Right cardiac atrium (tissue), 5 donors: ENCODE data around the gene CDC7. TPM values are rescaled to one million over a fixed set of nuclear protein-coding genes. Genes with fewer than 3 reads are reported as not detected.
"Not testable (repeated sequence)": the region's sequence is repeated elsewhere in the genome, so short reads cannot be mapped to it uniquely, and the experiment has no call there.

Experiments used
- ATAC-seq, 2 donors: fragments of 200-7000 bp; cut with Tn5 transposase; one replicate each; pipeline versions ENCODE4 v1.8.0 to v1.9.1; 2020; ENCODE audit warnings: moderate library complexity in 2 of 2, mild to moderate bottlenecking in 1 of 2
- DNase-seq, 3 donors: peaks; one replicate each; pipeline ENCODE4 v3.0.0-alpha.2; 2020
- H3K27ac ChIP-seq: one replicate; pipeline ENCODE4 v1.5.1; 2013; ENCODE audit warnings: mild to moderate bottlenecking, low read length, control low read depth, moderate library complexity
- H3K27me3 ChIP-seq: one replicate; pipeline ENCODE4 v1.6.1; 2013; ENCODE audit not compliant: control insufficient read depth, insufficient read depth
- H3K4me1 ChIP-seq: one replicate; pipeline ENCODE4 v1.6.1; 2013; ENCODE audit warnings: low read length; ENCODE audit not compliant: control insufficient read depth, insufficient read depth
- H3K4me3 ChIP-seq: one replicate; pipeline ENCODE4 v1.5.1; 2013; ENCODE audit warnings: low read length, control low read depth
- H3K9me3 ChIP-seq: one replicate; pipeline ENCODE4 v1.6.1; 2013; ENCODE audit warnings: low read length; ENCODE audit not compliant: control insufficient read depth
- WGBS: extraction: QIAGEN DNeasy Blood & Tissue Kit; methylation state at CpG from one replicate; pipeline ENCODE4 v1.1.7; 2013; 5-methylcytosine and 5-hydroxymethylcytosine counted together
- intact Hi-C, 4 donors: fragments of 100-400 bp; cut with DNase I; formaldehyde crosslinking; loops; one replicate each; pipeline versions ENCODE4 v1.11.0 to v1.14.0; 2022 to 2023
- polyA plus RNA-seq: library from polyadenylated mRNA; stranded (reverse); fragments of 200-250 nt; gene quantifications from one replicate; pipeline ENCODE4 v1.2.3, GENCODE V29; 2013
- total RNA-seq, 4 donors: library from RNA; stranded (reverse); fragmentation: NEBNext Ultra II Directional; extraction: Animal tissue kit (Norgen Biotek cat#: 25700); gene quantifications; one replicate each; pipeline ENCODE4 v1.2.1, GENCODE V29; 2021
- donor health status: healthy with polysubstance abuse.
- donor health status: DM: no; HTN: yes; CAD: no.
- donor health status: DM: no; HTN: no; CAD: no.
- donor health status: DM: no; HTN: yes; CAD: no; lungs with severe emphysema.
- donor health status: DM: yes; HTN: yes; CAD: no.

The CDC7 gene
- total and polyA plus RNA-seq, 5 donors = 0.50 to 2.0 (median 1.6) TPM

- DNase-seq (no peak), ATAC-seq (no peak)
- 93% methylated on average over 1 of the region's 1 CpG for WGBS
- no peaks in the 10 kb centered on the region for H3K9me3 ChIP-seq
- H3K4me3 ChIP-seq = no peak overlapping the region
- H3K27me3 ChIP-seq = no peaks in the 10 kb centered on the region
- intact Hi-C loops = loop anchor here in 3 of 4 donors (2.0 to 5.0 kb wide), 3 partner anchors 416 to 418 kb away; no protein-coding TSS in a partner anchor
- no peak overlapping the region for H3K27ac ChIP-seq
- no peaks in the 10 kb centered on the region for H3K4me1 ChIP-seq
Observed at GRCh38 chr1:91510754-91511153, 10.1 kb downstream of the CDC7 start.

DNA sequence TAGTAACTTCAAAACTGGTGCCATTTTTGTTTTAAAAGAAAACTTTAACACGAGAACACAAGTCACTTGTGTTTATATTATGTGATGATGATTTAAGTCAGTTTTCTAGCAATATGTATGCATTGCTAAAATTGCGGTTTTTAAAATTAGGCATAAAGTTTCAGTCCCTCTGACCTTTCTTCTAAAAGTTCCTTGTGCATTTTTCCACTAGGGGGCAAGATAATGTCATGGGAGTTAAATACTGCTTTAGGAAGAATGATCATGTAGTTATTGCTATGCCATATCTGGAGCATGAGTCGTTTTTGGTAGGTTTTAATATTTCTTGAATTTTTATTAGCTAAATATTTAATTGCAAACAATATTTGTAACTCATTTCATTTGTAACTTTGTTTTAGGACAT lies 10.7 kb downstream of the CDC7 start:
- H3K27me3 ChIP-seq = no peaks in the 10 kb centered on the region
- no peak overlapping the region for H3K27ac ChIP-seq
- no peak for ATAC-seq
- no peaks in the 10 kb centered on the region for H3K4me1 ChIP-seq
- no peak overlapping the region for H3K4me3 ChIP-seq
- no peaks in the 10 kb centered on the region for H3K9me3 ChIP-seq
- DNase-seq = no peak
- 37% methylated on average over 3 of the region's 3 CpGs for WGBS
- intact Hi-C loops = loop anchor here in 3 of 4 donors (2.0 to 5.0 kb wide), 3 partner anchors 415 to 417 kb away; no protein-coding TSS in a partner anchor

- H3K4me1 ChIP-seq = no peaks in the 10 kb centered on the region
- ATAC-seq = no peak
Observed at GRCh38 chr1:91513160-91513559, 12.5 kb downstream of the CDC7 start.

DNA sequence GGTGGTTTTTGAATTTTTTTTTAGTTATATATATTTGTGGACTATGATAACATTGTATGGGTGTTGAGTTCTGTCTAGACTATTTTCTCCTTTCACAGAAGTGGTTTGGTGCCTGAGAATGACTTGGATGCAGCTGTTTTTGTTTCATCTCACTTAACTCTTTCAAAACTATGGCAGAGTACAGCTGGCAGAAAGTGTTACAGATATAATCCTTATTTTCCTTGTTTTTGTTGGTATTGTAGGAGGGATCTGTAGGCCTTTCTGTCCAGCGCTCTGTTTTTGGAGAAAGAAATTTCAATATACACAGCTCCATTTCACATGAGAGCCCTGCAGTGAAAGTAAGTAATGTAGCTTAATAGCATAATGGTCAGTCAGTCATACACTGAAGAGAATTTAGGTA lies 13.1 kb downstream of the CDC7 start:
- Histone ChIP-seq H3K4me3 (no peak overlapping the region), H3K27me3 (no peaks in the 10 kb centered on the region), H3K27ac (no peak overlapping the region)

More at GRCh38 chr1:91513160-91513559, 12.5 kb downstream of the CDC7 start:
- no peak overlapping the region for H3K4me3 ChIP-seq
- H3K27ac ChIP-seq = no peak overlapping the region
- DNase-seq = no peak
- WGBS = 23% methylated on average over 2 of the region's 2 CpGs
- no peaks in the 10 kb centered on the region for H3K27me3 ChIP-seq
- H3K9me3 ChIP-seq = no peaks in the 10 kb centered on the region
- intact Hi-C loops = loop anchor here in 2 of 4 donors (2.0 to 5.0 kb wide), 2 partner anchors 414 kb away; no protein-coding TSS in a partner anchor

GRCh38 chr1:91515994-91516393 lies 15.3 kb downstream of the CDC7 start:
- H3K9me3 ChIP-seq = no peaks in the 10 kb centered on the region
- intact Hi-C loops = no loop called here
- 97% methylated on average over 3 of the region's 3 CpGs for WGBS
- DNase-seq (no peak), ATAC-seq (no peak)
- no peak overlapping the region for H3K27ac ChIP-seq
- no peaks in the 10 kb centered on the region for H3K4me1 ChIP-seq
- no peak overlapping the region for H3K4me3 ChIP-seq
- H3K27me3 ChIP-seq = no peaks in the 10 kb centered on the region

More for the DNA sequence above, 13.1 kb downstream of the CDC7 start:
- Histone ChIP-seq H3K9me3 (no peaks in the 10 kb centered on the region), H3K4me1 (no peaks in the 10 kb centered on the region)
- DNase-seq (no peak), ATAC-seq (no peak)
- 87% methylated on average over 1 of the region's 1 CpG for WGBS
- intact Hi-C loops = loop anchor here in 2 of 4 donors (2.0 to 5.0 kb wide), 2 partner anchors 413 to 414 kb away; no protein-coding TSS in a partner anchor

DNA sequence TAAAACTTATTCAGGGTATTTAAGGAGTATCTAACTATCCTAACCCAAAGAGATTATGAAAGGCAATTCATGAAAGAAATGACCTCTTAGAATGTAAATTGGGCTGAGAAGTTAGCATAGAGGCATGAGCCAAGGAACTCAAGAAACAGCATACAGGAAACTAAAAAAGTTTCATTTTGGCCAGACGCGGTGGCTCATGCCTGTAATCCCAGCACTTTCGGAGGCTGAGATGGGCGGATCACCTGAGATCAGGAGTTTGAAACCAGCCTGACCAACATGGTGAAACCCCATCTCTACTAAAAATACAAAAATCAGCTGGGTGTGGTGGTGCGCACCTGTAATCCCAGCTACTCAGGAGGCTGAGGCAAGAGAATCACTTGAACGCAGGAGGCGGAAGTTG lies 16.0 kb downstream of the CDC7 start:
- DNase-seq, intact Hi-C loops, H3K4me1 ChIP-seq, H3K9me3 ChIP-seq, H3K27me3 ChIP-seq, H3K27ac ChIP-seq, H3K4me3 ChIP-seq, ATAC-seq: not testable (repeated sequence)
- WGBS = 93% methylated on average over 7 of the region's 7 CpGs

DNA sequence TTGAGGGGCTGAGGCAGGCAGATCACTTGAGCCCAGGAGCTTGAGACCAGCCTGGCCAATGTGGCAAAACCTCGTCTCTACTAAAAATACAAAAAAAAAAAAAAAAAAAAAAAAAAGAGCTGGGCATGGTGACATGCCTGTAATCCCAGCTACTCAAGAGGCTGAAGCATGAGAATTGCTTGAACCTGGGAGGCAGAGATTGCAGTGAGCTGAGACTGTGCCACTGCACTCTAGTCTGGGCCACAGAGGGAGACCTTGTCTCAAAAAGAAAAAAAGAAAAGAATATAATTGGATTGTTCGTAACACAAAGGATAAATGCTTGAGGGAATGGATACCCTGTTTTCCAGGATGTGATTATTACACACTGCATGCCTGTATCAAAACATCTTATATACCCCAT lies 18.5 kb downstream of the CDC7 start:
- intact Hi-C loops, H3K4me1 ChIP-seq, ATAC-seq, DNase-seq, H3K9me3 ChIP-seq, H3K27ac ChIP-seq, H3K27me3 ChIP-seq, H3K4me3 ChIP-seq: not testable (repeated sequence)
- 34% methylated on average over 2 of the region's 2 CpGs for WGBS

DNA sequence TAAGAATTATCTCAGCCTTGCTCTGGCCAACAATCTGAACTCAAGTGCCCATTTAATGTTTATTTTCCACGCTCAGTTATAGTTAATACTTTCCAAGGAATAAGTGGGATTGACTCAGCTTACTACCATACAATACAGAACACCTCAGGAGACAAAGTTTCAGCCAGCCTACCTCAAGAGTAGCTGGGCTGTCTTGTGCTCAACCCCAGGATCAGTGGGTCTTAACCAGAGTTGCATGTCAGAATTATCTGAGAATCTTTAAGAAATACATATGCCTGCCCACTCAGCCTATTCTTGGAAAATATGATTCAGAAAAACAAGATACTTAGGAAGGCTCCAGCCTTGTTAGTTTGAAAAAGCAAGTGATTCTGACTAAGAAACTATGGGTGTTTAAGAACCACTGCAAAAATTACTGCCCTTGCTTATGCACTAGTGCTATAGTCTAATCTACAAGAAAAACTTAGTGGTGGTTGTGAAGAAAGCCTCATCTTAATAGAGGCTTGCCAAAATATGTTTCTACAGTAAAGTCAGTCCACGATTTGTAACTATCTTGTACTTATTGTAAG lies 20.4 kb downstream of the CDC7 start:
- H3K9me3 ChIP-seq = no peaks in the 10 kb centered on the region
- DNase-seq = no peak
- no peaks in the 10 kb centered on the region for H3K4me1 ChIP-seq
- H3K27me3 ChIP-seq = no peaks in the 10 kb centered on the region
- H3K4me3 ChIP-seq = no peak overlapping the region
- ATAC-seq = no peak
- intact Hi-C loops = loop anchor here in 1 of 4 donors (10.0 kb wide), 1 partner anchor 174 kb away; no protein-coding TSS in a partner anchor
- no peak overlapping the region for H3K27ac ChIP-seq
- WGBS = 80% methylated on average over 2 of the region's 2 CpGs

DNA sequence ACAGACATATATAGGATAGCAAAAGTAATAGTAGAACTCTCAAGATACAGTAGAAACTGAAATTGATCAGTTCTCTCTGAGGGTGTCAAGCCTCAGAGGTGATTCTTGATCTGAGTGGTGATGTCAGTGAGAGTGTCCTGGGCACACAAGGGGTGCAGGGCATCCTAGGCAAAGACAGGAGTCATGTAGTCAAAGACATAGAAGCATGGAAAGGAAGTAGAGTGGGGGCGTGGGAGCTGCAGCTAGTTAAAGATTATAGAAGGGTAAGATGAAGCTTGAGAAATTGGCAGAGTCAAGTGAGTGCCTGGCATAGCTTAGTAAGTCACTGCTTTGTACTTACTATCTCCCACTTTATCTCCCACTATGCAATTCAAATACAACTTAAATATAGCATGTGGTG lies 22.8 kb downstream of the CDC7 start:
- DNase-seq = no peak
- ATAC-seq = peak in 1 of 2 donors; percentile 22
- 60% methylated on average over 1 of the region's 1 CpG for WGBS
- H3K27me3 ChIP-seq = no peaks in the 10 kb centered on the region
- H3K9me3 ChIP-seq = no peaks in the 10 kb centered on the region
- intact Hi-C loops = loop anchor here in 1 of 4 donors (10.0 kb wide), 1 partner anchor 171 kb away; no protein-coding TSS in a partner anchor
- H3K4me3 ChIP-seq = no peak overlapping the region
- no peak overlapping the region for H3K27ac ChIP-seq
- no peaks in the 10 kb centered on the region for H3K4me1 ChIP-seq

DNA sequence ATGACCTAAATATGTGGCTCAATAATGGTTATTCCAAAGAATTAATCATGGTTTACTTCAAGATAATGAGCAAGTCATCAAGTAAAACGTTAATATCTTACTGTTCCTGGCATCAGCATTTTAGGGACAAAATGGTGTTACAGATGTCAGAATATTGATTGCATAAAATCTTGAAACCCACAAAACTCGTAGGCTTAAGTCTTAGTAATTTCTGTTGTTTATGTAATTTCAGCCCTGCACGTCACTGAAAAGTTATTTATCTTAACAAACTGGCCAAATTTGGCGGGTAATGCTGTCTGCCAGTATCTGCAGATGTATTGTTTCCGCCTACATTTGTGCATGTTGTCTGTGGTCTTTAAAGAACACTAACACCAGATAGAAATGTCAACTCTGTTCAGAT lies 25.8 kb downstream of the CDC7 start:
- Histone ChIP-seq H3K4me1 (no peaks in the 10 kb centered on the region), H3K4me3 (no peak overlapping the region), H3K27me3 (no peaks in the 10 kb centered on the region), H3K9me3 (no peaks in the 10 kb centered on the region), H3K27ac (no peak overlapping the region)
- ATAC-seq (peak in 1 of 2 donors; percentile 43), DNase-seq (peak in 1 of 3 donors; percentile 42)
- WGBS = 59% methylated on average over 5 of the region's 5 CpGs
- intact Hi-C loops = loop anchor here in 1 of 4 donors (10.0 kb wide), 1 partner anchor 168 kb away; no protein-coding TSS in a partner anchor

DNA sequence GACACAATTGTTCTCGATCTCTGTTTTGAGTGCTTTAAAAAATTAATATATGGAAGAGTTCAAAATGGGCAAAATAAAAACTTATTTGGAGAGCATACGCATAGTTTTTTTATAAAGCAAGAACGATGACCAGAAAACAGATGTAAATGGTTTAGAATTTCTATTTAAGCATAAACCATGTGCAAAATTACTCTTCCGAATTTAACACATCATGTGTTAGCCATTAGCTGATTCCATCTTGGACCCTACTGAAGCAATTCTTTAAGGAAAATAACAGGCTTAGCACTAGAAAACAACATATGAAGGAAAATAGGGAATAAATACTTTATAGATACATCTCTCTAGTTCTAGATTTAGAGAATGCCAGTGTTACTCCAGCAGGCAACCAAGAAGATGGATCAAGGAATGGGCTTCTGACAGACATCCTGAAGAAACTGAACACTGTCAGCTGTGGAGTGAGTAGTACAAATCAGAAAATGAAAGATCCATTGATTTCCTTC lies 26.7 kb downstream of the CDC7 start:
- intact Hi-C loops = loop anchor here in 1 of 4 donors (10.0 kb wide), 1 partner anchor 167 kb away; no protein-coding TSS in a partner anchor
- DNase-seq (no peak), ATAC-seq (no peak)
- Histone ChIP-seq H3K27ac (no peak overlapping the region), H3K4me3 (no peak overlapping the region), H3K27me3 (no peaks in the 10 kb centered on the region), H3K9me3 (no peaks in the 10 kb centered on the region), H3K4me1 (no peaks in the 10 kb centered on the region)
- 84% methylated on average over 4 of the region's 4 CpGs for WGBS
